Esophagus muscularis mucosa (tissue), 4 donors: ENCODE data around the gene FETUB.

ENCODE experiments used
- CTCF ChIP-seq, 3 experiments: fragments of 200-600 bp in 2 of 3; fragments of 450-650 bp in 1 of 3; sonication (generic) in 2 of 3; IDR thresholded peaks; one replicate each; pipeline ENCODE4 v1.5.1; 2017 to 2019; ENCODE audit warnings: antibody characterized with exemption in 3 of 3, mild to moderate bottlenecking in 2 of 3, moderate library complexity in 1 of 3
- EP300 ChIP-seq: sonication (generic); formaldehyde crosslinking; IDR thresholded peaks from one replicate; pipeline ENCODE4 v1.6.1; 2017; ENCODE audit warnings: antibody characterized with exemption
- POLR2A ChIP-seq: fragments of 450-650 bp; IDR thresholded peaks from one replicate; pipeline ENCODE4 v1.6.1; 2017; ENCODE audit warnings: antibody characterized with exemption, moderate library complexity, mild to moderate bottlenecking, low read depth

GRCh38 chr3:186598108-186598784 lies 42.0 kb upstream of the FETUB start:
- TF ChIP-seq POLR2A = no peak
- TF ChIP-seq CTCF (IDR thresholded peaks at IDR 0.05) = no peak
- TF ChIP-seq EP300 = no peak
